DMS79 (cell line): Measurements from ENCODE around the gene FOXC1.
A peak's percentile ranks its signal among the peaks of the same experiment; 100 is the strongest.

ENCODE experiments used
- DNase-seq: peaks from one replicate; lab custom pipeline; 2025; lab: John Stamatoyannopoulos, UW

FOXC1 gene

DNA sequence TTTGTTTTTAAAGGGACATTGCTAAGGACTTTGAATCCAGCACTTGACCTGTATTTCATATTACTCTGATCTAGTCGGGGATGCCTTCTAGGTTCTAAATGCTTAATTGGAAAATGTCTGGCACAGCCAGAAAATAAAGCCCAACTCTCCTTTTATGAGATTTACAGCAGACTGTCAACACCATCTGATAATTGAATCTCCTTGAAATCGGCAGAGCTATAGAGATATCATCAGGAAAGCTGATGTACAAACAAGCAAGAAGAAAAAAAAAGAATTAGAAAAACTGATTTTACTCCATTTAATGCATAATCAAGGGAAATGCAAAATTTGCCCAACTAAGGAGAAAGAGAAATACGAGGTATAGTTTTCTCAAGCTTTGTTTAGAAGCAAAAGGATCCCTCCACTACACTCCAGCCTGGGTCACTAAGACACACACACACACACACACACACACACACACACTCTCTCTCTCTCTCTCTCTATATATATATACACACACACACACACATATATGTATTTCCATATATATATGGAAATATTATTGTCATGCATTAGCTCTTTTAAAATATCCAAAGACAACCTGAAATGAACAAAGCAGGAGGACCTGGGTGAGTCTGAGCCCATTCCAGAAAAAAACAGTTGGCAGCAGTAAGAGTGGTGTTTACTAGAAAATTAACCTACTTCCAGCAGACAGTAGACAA, 9.5 kb upstream of the FOXC1 start:
- no peak for DNase-seq

DNA sequence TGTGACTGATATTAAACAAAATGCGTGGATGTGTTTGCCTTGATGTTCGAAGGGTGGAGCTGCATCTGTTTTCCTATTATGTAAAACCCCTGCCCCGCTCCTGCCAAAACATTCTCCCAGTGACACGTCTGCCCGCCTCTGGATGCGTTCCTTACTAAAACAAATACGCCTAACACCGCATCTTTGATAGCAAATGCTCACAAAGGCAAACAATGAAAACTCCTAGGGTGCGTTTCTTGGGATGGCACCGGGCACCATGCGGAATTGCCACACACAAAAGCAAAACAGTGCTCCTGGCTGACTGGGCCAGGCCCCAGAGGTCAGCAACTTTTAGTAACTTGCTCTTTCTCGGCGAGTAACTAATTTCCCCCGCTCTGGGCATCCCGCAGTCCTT, 9.0 kb upstream of the FOXC1 start:
- DNase-seq: no peak

GRCh38 chr6:1601158-1602048, 8.3 kb upstream of the FOXC1 start:
- DNase-seq: no peak

DNA sequence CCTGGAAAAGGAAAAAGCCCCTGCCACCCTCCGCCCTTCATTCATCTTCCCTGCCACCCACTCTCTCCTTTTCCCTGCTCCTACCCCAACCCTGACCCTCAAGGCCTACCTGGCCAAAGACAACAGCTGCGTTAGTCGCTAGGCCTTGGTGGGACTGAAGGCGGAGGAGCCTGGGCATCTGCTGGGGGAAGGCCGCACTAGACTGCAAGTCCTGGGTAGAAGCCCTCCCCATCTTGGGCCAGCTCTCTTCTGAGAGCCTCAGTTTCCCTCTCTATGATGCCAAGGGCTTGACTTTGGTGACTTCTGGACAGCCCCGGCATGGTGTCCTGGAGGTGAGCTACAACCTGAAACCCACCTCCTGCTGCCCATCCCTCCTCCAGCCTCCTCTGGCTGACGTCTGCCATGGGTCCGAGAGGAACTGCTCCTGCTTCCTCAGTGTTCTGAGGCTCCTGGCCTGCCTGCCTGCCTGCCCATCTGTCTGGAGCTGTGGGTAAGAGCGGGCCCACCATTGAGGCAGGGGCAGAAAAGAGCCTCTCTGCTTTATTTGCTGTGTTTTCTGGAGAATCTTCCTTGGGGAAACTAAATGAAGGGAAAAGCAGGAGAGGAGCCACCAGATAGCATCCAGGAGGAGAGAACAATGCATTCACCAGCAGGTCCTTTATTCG, 7.5 kb upstream of the FOXC1 start:
- DNase-seq: no peak

DNA sequence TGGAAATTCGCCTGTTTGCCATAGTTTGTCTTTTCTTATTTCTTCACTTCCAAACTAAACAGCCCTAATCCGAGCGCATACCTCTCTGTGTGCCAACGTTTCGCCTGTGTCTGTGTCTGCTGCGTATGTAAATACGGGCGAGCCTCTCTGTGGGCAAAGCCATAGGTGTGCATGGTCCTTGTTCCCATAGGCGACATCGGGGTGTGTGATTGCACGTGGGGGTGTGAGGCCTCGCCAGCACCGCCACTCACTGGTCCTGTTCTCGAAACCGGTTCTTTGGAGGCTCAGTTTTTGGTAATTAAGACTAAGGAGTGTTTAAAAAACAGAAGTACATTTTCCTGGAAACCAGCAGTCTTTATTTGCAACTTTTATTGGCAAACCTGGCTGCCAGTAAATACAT, 6.0 kb upstream of the FOXC1 start:
- DNase-seq: no peak

DNA sequence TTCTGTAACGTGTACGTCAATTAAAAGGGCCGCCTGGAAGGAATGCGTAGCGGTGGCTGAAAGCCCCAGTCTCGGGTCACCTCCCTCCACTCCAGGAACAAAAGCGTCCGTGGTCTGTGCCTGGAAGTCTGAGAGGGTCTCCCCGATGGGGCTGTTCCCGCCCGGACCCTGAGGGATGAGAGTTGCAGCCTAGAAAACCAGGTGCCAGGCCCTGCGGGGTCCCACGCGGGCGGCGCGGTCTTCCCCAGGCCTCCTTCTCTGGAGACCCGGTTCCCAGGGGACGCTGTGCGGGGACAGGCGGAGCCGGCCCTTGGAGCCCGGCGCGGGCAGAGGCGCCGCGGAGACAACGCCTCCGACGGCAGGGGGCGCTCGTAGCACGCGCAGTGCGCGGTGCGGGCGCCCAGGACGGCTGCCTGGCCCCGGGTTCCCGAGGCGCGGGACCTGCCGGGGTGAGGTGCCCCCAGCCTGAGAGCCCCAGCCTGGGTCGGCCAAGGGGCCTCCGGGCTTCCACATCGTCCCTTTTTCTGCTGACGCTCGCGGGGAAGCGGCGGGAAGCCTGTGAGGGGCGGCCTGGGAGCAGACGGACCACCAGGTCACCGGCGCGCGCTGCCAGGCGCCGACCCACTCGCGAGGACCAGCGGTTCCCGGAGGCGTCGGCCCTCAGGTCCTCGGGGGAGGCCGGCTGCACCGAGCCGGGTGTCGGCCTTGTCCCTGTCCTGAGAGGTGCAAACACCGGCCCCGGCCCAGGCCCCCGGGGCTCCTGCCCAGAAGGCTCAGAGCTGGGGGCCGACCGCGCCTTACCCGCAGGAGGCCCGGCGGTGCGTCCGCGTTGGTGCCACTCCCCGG, 5.3 kb upstream of the FOXC1 start:
- no peak for DNase-seq

- no peak for DNase-seq
These were observed 4.5 kb upstream of the FOXC1 start for GRCh38 chr6:1605004-1605892.

- DNase-seq: no peak
These were observed 3.6 kb upstream of the FOXC1 start for GRCh38 chr6:1605893-1606779.

DNA sequence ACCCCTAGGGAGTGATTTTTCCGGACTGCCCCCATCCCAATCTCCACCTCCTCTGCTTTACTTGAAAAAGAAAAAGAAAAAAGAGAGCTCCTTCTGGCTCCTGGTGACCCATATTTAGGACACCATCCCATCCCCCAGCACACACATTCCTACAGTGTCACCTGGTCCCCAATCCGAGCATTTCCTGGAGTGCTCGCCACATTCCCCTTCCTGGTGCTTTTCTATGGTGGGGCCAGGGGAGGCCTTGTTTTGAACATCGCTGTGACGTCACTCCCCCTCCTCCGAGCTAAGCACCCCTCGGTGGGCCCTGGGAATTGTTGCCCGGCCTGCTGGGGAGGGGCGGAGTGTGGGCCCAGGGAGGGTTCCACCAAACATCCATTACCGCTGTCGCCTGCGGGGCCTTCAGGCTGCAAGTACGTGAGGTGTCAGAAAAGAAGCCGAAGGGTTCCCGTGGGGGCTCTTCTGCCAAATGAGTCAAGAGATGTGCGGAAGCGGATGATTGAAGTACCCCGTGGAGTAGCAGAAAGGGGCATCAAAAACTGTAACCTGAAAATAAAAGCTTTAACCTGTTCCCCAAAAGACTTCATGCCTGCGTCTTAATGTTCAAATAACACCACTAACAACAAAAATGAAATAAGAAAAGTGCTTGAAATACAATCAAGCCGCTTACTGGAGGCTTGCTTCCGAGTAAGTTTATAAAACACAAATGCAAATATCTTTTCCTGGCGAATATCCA, 2.8 kb upstream of the FOXC1 start:
- DNase-seq: no peak

- peak; percentile 26 for DNase-seq
These were observed 2.0 kb upstream of the FOXC1 start for GRCh38 chr6:1607516-1608221.

DNA sequence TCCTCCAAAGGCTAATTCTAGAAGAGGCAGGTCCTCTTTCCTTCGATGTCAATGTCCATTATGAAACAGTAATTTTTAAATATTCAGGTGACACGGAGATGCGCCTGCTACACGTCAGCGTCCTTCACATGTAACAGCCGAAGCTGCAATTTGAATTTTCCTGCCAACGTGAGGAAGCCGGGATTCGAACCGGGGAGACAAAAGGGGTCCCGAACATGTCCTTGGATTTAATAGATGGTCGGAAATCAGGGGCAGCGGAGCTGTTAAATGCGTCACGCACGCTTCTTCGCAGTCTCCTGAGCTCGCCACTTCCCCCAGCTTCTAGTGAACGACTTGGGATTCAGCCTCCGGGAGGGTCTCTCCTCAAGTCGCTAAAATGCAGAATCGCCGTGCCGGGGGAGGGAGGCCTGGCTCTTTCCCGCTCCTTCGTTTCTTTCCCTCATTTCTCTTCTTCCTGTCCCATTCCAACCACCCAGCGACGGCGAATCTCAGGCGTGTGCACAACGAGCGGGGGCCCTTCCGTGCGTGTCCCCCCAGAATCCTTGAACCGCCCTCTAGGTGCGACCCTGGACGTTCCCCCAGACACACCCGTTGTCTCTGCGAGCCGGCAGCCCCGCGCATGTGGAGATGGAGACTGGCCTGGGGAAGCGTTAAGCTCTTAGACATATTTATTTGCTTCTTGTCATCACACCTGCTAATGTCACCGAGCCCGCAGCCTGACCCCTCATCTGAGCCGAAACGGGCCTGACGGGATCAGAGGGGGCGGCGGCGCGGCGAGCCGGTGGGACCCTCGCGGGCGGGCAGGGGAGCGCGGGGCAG, 1.3 kb upstream of the FOXC1 start:
- no peak for DNase-seq

GRCh38 chr6:1609041-1609647, 571 bp upstream of the FOXC1 start:
- no peak for DNase-seq

DNA sequence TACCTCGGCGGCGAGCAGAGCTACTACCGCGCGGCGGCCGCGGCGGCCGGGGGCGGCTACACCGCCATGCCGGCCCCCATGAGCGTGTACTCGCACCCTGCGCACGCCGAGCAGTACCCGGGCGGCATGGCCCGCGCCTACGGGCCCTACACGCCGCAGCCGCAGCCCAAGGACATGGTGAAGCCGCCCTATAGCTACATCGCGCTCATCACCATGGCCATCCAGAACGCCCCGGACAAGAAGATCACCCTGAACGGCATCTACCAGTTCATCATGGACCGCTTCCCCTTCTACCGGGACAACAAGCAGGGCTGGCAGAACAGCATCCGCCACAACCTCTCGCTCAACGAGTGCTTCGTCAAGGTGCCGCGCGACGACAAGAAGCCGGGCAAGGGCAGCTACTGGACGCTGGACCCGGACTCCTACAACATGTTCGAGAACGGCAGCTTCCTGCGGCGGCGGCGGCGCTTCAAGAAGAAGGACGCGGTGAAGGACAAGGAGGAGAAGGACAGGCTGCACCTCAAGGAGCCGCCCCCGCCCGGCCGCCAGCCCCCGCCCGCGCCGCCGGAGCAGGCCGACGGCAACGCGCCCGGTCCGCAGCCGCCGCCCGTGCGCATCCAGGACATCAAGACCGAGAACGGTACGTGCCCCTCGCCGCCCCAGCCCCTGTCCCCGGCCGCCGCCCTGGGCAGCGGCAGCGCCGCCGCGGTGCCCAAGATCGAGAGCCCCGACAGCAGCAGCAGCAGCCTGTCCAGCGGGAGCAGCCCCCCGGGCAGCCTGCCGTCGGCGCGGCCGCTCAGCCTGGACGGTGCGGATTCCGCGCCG, 994 bp downstream of the FOXC1 start:
- DNase-seq: no peak

GRCh38 chr6:1611322-1611571, 1.5 kb downstream of the FOXC1 start:
- DNase-seq: no peak

GRCh38 chr6:1611572-1612298, 2.0 kb downstream of the FOXC1 start:
- no peak for DNase-seq
